ENCODE measurements around the gene ATP5MG.

Gene ATP5MG

GRCh38 chr11:118418766-118419165, 17.4 kb downstream of the ATP5MG start:
- H3K4me3 ChIP-seq (ENCODE audit: low read length), result no peak overlapping the region
- TF ChIP-seq ZNF274 (IDR thresholded peaks at IDR 0.05; ENCODE audit: low read depth, low read length), result no peak

- TF ChIP-seq ZNF274 (IDR thresholded peaks at IDR 0.05; ENCODE audit: low read depth, low read length), result no peak
- no peak overlapping the region for H3K4me3 ChIP-seq (ENCODE audit: low read length)
Observed at GRCh38 chr11:118427707-118428106, 26.3 kb downstream of the ATP5MG start.

GRCh38 chr11:118430956-118431355, 29.6 kb downstream of the ATP5MG start:
- no peak for TF ChIP-seq ZNF274 (IDR thresholded peaks at IDR 0.05; ENCODE audit: low read depth, low read length)
- no peak overlapping the region for H3K4me3 ChIP-seq (ENCODE audit: low read length)

- TF ChIP-seq ZNF274 (IDR thresholded peaks at IDR 0.05; ENCODE audit: low read depth, low read length), result no peak
- peak overlapping the region; percentile 82; the same call in 1 of the 2 replicates for H3K4me3 ChIP-seq (ENCODE audit: low read length)
Observed at GRCh38 chr11:118434123-118434552, 32.7 kb downstream of the ATP5MG start.

GRCh38 chr11:118434553-118435289, 33.3 kb downstream of the ATP5MG start:
- TF ChIP-seq ZNF274 (IDR thresholded peaks at IDR 0.05; ENCODE audit: low read depth, low read length), result no peak
- peak overlapping the region; percentile 82; the same call in 1 of the 2 replicates for H3K4me3 ChIP-seq (ENCODE audit: low read length)

- TF ChIP-seq ZNF274 (IDR thresholded peaks at IDR 0.05; ENCODE audit: low read depth, low read length), result no peak
- H3K4me3 ChIP-seq (ENCODE audit: low read length), result peak overlapping the region; percentile 82
Observed at GRCh38 chr11:118435290-118435892, 34.0 kb downstream of the ATP5MG start.

GRCh38 chr11:118435893-118436624, 34.7 kb downstream of the ATP5MG start, which contains the start of gene KMT2A:
Gene KMT2A, plus strand, starts transcription at chr11:118436492. Its CDS starts 21 bp downstream, at chr11:118436513.
- TF ChIP-seq ZNF274 (IDR thresholded peaks at IDR 0.05; ENCODE audit: low read depth, low read length), result no peak
- H3K4me3 ChIP-seq (ENCODE audit: low read length), result peak within 1 kb of the TSS; percentile 83

GRCh38 chr11:118436639-118437207, 35.3 kb downstream of the ATP5MG start:
- no peak for TF ChIP-seq ZNF274 (IDR thresholded peaks at IDR 0.05; ENCODE audit: low read depth, low read length)

GRCh38 chr11:118437208-118438125, 36.1 kb downstream of the ATP5MG start:
- TF ChIP-seq ZNF274 (IDR thresholded peaks at IDR 0.05; ENCODE audit: low read depth, low read length), result no peak
- H3K4me3 ChIP-seq (ENCODE audit: low read length), result peak overlapping the region; percentile 83

More at GRCh38 chr11:118436639-118437207, 35.3 kb downstream of the ATP5MG start:
- peak overlapping the region; percentile 83 for H3K4me3 ChIP-seq (ENCODE audit: low read length)

GRCh38 chr11:118438314-118438931, 37.0 kb downstream of the ATP5MG start:
- TF ChIP-seq ZNF274 (IDR thresholded peaks at IDR 0.05; ENCODE audit: low read depth, low read length), result no peak
- peak overlapping the region; percentile 83 for H3K4me3 ChIP-seq (ENCODE audit: low read length)

- TF ChIP-seq ZNF274 (IDR thresholded peaks at IDR 0.05; ENCODE audit: low read depth, low read length), result no peak
- H3K4me3 ChIP-seq (ENCODE audit: low read length), result no peak overlapping the region
Observed at GRCh38 chr11:118439646-118440045, 38.2 kb downstream of the ATP5MG start.

- peak overlapping the region; percentile 17; the same call in 1 of the 2 replicates for H3K4me3 ChIP-seq (ENCODE audit: low read length)
- no peak for TF ChIP-seq ZNF274 (IDR thresholded peaks at IDR 0.05; ENCODE audit: low read depth, low read length)
Observed at GRCh38 chr11:118441770-118442275, 40.4 kb downstream of the ATP5MG start.
